H9 (cell line): ENCODE results near the gene GFER. TPM values are rescaled to one million over a fixed set of nuclear protein-coding genes. Genes with fewer than 3 reads are reported as not detected.

Experiments used
- DNase-seq: peaks from one replicate; pipeline ENCODE4 v3.0.0-alpha.2; 2017
- H2AFZ ChIP-seq: one replicate; pipeline ENCODE4 v1.6.1; 2013; ENCODE audit warnings: mild to moderate bottlenecking, low read length, control low read depth, moderate library complexity
- H2AK5ac ChIP-seq: 2 replicates; pipeline ENCODE4 v1.6.1; 2013; ENCODE audit warnings: low read length, control low read depth, mixed read lengths; ENCODE audit not compliant: insufficient read length
- H2BK120ac ChIP-seq: one replicate; pipeline ENCODE4 v1.6.1; 2013; ENCODE audit warnings: low read depth, mild to moderate bottlenecking, low read length, control low read depth, inconsistent platforms; ENCODE audit not compliant: poor library complexity, severe bottlenecking
- H2BK12ac ChIP-seq: 2 replicates; pipeline ENCODE4 v1.6.1; 2013; ENCODE audit warnings: low read length, control low read depth, mixed read lengths, low read depth; ENCODE audit not compliant: insufficient read length
- H2BK15ac ChIP-seq: 2 replicates; pipeline ENCODE4 v1.6.1; 2013; ENCODE audit warnings: low read depth, low read length, control low read depth
- H2BK20ac ChIP-seq: one replicate; pipeline ENCODE4 v1.6.1; 2013; ENCODE audit warnings: low read depth, mild to moderate bottlenecking, low read length, control low read depth, inconsistent platforms; ENCODE audit not compliant: poor library complexity, severe bottlenecking
- H2BK5ac ChIP-seq: 2 replicates; pipeline ENCODE4 v1.6.1; 2013; ENCODE audit warnings: low read length, control low read depth, mixed read lengths; ENCODE audit not compliant: insufficient read length
- H3K14ac ChIP-seq: 2 replicates; pipeline ENCODE4 v1.6.1; 2013; ENCODE audit warnings: low read length, control low read depth; ENCODE audit not compliant: insufficient read depth
- H3K18ac ChIP-seq: 2 replicates; pipeline ENCODE4 v1.6.1; 2013; ENCODE audit warnings: low read depth, mild to moderate bottlenecking, mixed read lengths, low read length, control low read depth; ENCODE audit not compliant: insufficient read length
- H3K23ac ChIP-seq: 2 replicates; pipeline ENCODE4 v1.6.1; 2013; ENCODE audit warnings: low read length, control low read depth, mixed read lengths, low read depth; ENCODE audit not compliant: insufficient read length
- H3K23me2 ChIP-seq: 2 replicates; pipeline ENCODE4 v1.6.1; 2013; ENCODE audit warnings: low read depth, mild to moderate bottlenecking, mixed read lengths, low read length, control low read depth; ENCODE audit not compliant: insufficient read length, poor library complexity, severe bottlenecking
- H3K27ac ChIP-seq: 2 replicates; pipeline ENCODE4 v1.5.1; 2013; ENCODE audit warnings: low read length, control low read depth, mixed read lengths, low read depth; ENCODE audit not compliant: insufficient read length
- H3K27me3 ChIP-seq: 2 replicates; pipeline ENCODE4 v1.6.1; 2013; ENCODE audit warnings: low read length, control low read depth, inconsistent platforms; ENCODE audit not compliant: insufficient read depth
- H3K4ac ChIP-seq: 2 replicates; pipeline ENCODE4 v1.6.1; 2013; ENCODE audit warnings: low read depth, mild to moderate bottlenecking, control low read depth, inconsistent platforms, low read length, moderate library complexity
- H3K4me1 ChIP-seq: 2 replicates; pipeline ENCODE4 v1.6.1; 2013; ENCODE audit warnings: low read length, control low read depth, inconsistent platforms; ENCODE audit not compliant: insufficient read depth
- H3K4me2 ChIP-seq: 2 replicates; pipeline ENCODE4 v1.6.1; 2013; ENCODE audit warnings: low read length, control low read depth, mixed read lengths; ENCODE audit not compliant: insufficient read length, insufficient read depth
- H3K56ac ChIP-seq: 2 replicates; pipeline ENCODE4 v1.6.1; 2013; ENCODE audit warnings: low read depth, mild to moderate bottlenecking, mixed read lengths, low read length, control low read depth; ENCODE audit not compliant: insufficient read length
- H3K79me1 ChIP-seq: 2 replicates; pipeline ENCODE4 v1.6.1; 2013; ENCODE audit warnings: low read depth, mild to moderate bottlenecking, moderate library complexity, low read length, control low read depth, inconsistent platforms; ENCODE audit not compliant: insufficient read depth, poor library complexity, severe bottlenecking
- H3K79me2 ChIP-seq: 2 replicates; pipeline ENCODE4 v1.6.1; 2013; ENCODE audit warnings: low read length, control low read depth, inconsistent platforms; ENCODE audit not compliant: insufficient read depth
- H3K9ac ChIP-seq: 2 replicates; pipeline ENCODE4 v1.6.1; 2013; ENCODE audit warnings: low read length, control low read depth, mixed read lengths; ENCODE audit not compliant: insufficient read length; ENCODE audit errors: extremely low read depth
- H3K9me3 ChIP-seq: one replicate; pipeline ENCODE4 v1.6.1; 2013; ENCODE audit warnings: low read depth, low read length, inconsistent platforms; ENCODE audit not compliant: control insufficient read depth
- H3T11ph ChIP-seq: one replicate; pipeline ENCODE4 v1.6.1; 2013; ENCODE audit warnings: mild to moderate bottlenecking, low read length, control low read depth, inconsistent platforms
- H4K20me1 ChIP-seq: one replicate; pipeline ENCODE4 v1.6.1; 2013; ENCODE audit not compliant: control insufficient read depth, insufficient read length, insufficient read depth
- H4K5ac ChIP-seq: 2 replicates; pipeline ENCODE4 v1.6.1; 2013; ENCODE audit warnings: low read depth, mild to moderate bottlenecking, mixed read lengths, low read length, control low read depth; ENCODE audit not compliant: insufficient read length
- H4K8ac ChIP-seq: replicated peaks from 2 replicates; pipeline ENCODE4 v1.6.1; 2013; ENCODE audit warnings: low read length, control low read depth, mixed read lengths, low read depth; ENCODE audit not compliant: insufficient read length
- H4K91ac ChIP-seq: 2 replicates; pipeline ENCODE4 v1.6.1; 2013; ENCODE audit warnings: low read depth, mild to moderate bottlenecking, moderate library complexity, mixed read lengths, low read length, control low read depth; ENCODE audit not compliant: insufficient read length
- H3K27ac Mint-ChIP-seq, 3 experiments: 2 replicates in 2 of 3; 3 replicates in 1 of 3; pipeline ENCODE4 v1.8.0; 2020 to 2021; ENCODE audit warnings: mixed read lengths in 3 of 3, mild to moderate bottlenecking in 1 of 3, moderate library complexity in 1 of 3
- H3K27me3 Mint-ChIP-seq: 2 replicates; pipeline ENCODE4 v1.8.0; 2021; ENCODE audit warnings: low read depth, mild to moderate bottlenecking, moderate library complexity, mixed read lengths
- H3K36me3 Mint-ChIP-seq, 3 experiments: 2 replicates in 2 of 3; 3 replicates in 1 of 3; pipeline ENCODE4 v1.8.0; 2020 to 2021; ENCODE audit warnings: low read depth in 3 of 3, mixed read lengths in 3 of 3; ENCODE audit not compliant: insufficient read depth in 1 of 3
- H3K4me1 Mint-ChIP-seq, 2 experiments: 2 replicates each; pipeline ENCODE4 v1.8.0; 2020; ENCODE audit warnings: mixed read lengths in 2 of 2
- H3K4me3 Mint-ChIP-seq, 2 experiments: 2 replicates in 1 of 2; 3 replicates in 1 of 2; pipeline ENCODE4 v1.8.0; 2020 to 2021; ENCODE audit warnings: mild to moderate bottlenecking in 2 of 2, mixed read lengths in 2 of 2, moderate library complexity in 1 of 2
- H3K9me3 Mint-ChIP-seq, 2 experiments: 2 replicates in 1 of 2; 3 replicates in 1 of 2; pipeline ENCODE4 v1.8.0; 2020; ENCODE audit warnings: mild to moderate bottlenecking in 2 of 2, mixed read lengths in 2 of 2, moderate library complexity in 1 of 2
- WGBS: extraction: QIAGEN DNeasy Blood & Tissue Kit; methylation state at CpG from one replicate; pipeline ENCODE4 v1.1.7; 2013; ENCODE audit warnings: missing lambda C conversion rate, low lambda C conversion rate, mixed read lengths; ENCODE audit not compliant: insufficient read length; ENCODE audit errors: extremely low coverage; 5-methylcytosine and 5-hydroxymethylcytosine counted together
- total RNA-seq: library from RNA; stranded (reverse); gene quantifications from 2 replicates; pipeline ENCODE4 v1.2.1, GENCODE V29; 2021
- TF ChIP-seq, protein P1 (sequence below): fragments of 200-600 bp; sonication (generic); conservative IDR thresholded peaks from 3 replicates; pipeline ENCODE4 v1.8.0; 2021; ENCODE audit warnings: antibody characterized with exemption, mild to moderate bottlenecking

The GFER gene
- total RNA-seq, 1 experiment from 2014 or later, result 49.1 TPM

DNA sequence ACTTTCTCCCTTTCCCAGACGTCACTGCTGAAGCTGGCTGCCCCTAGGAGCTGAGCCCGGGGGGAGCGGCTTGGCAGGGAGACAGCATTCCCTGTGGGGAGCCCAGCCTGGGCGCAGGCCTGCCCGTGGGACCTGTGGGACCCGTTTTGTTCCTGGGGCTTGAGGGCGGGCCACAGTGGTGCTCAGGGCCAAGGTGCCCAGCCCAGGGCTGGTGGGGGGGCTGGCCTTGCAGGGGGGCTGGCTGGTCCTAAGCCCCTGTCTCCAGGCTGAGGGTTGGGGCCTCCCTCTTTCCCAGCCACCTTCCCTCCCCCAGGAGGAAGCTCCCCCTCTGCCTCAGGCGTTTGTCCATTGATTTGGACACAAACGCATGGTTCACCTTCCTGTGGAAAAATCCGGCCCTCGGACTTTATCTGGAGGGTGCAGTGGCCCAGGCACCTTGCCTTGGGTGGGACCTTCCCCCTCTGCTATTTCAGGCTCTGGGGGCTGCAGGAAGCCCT lies 47.1 kb downstream of the GFER start:
- Histone ChIP-seq H4K5ac (no peak overlapping the region), H2BK20ac (no peak overlapping the region), H2BK5ac (no peak overlapping the region), H2AK5ac (no peak overlapping the region), H3K4me2 (no peak overlapping the region), H4K91ac (no peak overlapping the region), H4K20me1 (no peaks in the 10 kb centered on the region), H2AFZ (no peak overlapping the region), H3K79me2 (no peaks in the 10 kb centered on the region), H3T11ph (no peak overlapping the region), H3K79me1 (no peaks in the 10 kb centered on the region), H3K23me2 (peaks cover 3% of the 10 kb centered on the region), H3K4me1 (no peaks in the 10 kb centered on the region), H3K56ac (no peak overlapping the region), H2BK12ac (no peak overlapping the region), H3K27ac (no peak overlapping the region), H2BK15ac (no peak overlapping the region), H2BK120ac (no peak overlapping the region), H3K18ac (no peak overlapping the region), H3K9ac (no peak overlapping the region), H3K9me3 (no peaks in the 10 kb centered on the region), H4K8ac (no peak overlapping the region), H3K4ac (no peak overlapping the region), H3K23ac (no peak overlapping the region), H3K27me3 (peaks cover 5% of the 10 kb centered on the region; the same call in 1 of the 2 replicates), H3K14ac (no peak overlapping the region; the same call in 1 of the 2 replicates)
- H3K27me3 Mint-ChIP-seq, result peaks cover 12% of the 10 kb centered on the region
- H3K4me1 Mint-ChIP-seq, result peaks cover 7% of the 10 kb centered on the region in 2 experiments; a peak in 2 of 4 replicates
- no peak for DNase-seq
- H3K27ac Mint-ChIP-seq, result no peak overlapping the region
- H3K36me3 Mint-ChIP-seq, result no peaks in the 10 kb centered on the region
- TF ChIP-seq, protein P1, sequence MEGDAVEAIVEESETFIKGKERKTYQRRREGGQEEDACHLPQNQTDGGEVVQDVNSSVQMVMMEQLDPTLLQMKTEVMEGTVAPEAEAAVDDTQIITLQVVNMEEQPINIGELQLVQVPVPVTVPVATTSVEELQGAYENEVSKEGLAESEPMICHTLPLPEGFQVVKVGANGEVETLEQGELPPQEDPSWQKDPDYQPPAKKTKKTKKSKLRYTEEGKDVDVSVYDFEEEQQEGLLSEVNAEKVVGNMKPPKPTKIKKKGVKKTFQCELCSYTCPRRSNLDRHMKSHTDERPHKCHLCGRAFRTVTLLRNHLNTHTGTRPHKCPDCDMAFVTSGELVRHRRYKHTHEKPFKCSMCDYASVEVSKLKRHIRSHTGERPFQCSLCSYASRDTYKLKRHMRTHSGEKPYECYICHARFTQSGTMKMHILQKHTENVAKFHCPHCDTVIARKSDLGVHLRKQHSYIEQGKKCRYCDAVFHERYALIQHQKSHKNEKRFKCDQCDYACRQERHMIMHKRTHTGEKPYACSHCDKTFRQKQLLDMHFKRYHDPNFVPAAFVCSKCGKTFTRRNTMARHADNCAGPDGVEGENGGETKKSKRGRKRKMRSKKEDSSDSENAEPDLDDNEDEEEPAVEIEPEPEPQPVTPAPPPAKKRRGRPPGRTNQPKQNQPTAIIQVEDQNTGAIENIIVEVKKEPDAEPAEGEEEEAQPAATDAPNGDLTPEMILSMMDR, result no peak
- no peaks in the 10 kb centered on the region for H3K9me3 Mint-ChIP-seq
- WGBS, result no CpG with 5 or more reads among the region's 11 CpGs
- H3K4me3 Mint-ChIP-seq, result no peak overlapping the region
